B cell (primary cell): ENCODE results near the gene CDRT15. TPM values are rescaled to one million over a fixed set of nuclear protein-coding genes. Genes with fewer than 3 reads are reported as not detected.
"Not testable (repeated sequence)": the region's sequence is repeated elsewhere in the genome, so short reads cannot be mapped to it uniquely, and the experiment has no call there.

ENCODE experiments used
- ATAC-seq: fragments of 200-7000 bp; cut with Tn5 transposase; one replicate; pipeline ENCODE4 v1.10.0; 2021; ENCODE audit warnings: low read depth, mild to moderate bottlenecking, moderate number of reproducible peaks, moderate library complexity
- CTCF ChIA-PET: fragments of 350-600 bp; sonication (Branson Sonifier 250); formaldehyde crosslinking; loops from one replicate; lab custom pipeline; 2021; ENCODE audit warnings: antibody characterized with exemption, inconsistent platforms; lab: Charles Lee
- POLR2A ChIA-PET: fragments of 350-600 bp; sonication (Branson Sonifier 250); formaldehyde crosslinking; loops from one replicate; lab custom pipeline; 2021; ENCODE audit warnings: antibody characterized with exemption; lab: Charles Lee
- DNase-seq: peaks from one replicate; pipeline ENCODE4 v3.0.0; 2013
- H2AFZ ChIP-seq: 2 replicates; pipeline ENCODE4 v1.6.1; 2012; ENCODE audit warnings: mild to moderate bottlenecking, low read depth, low read length; ENCODE audit not compliant: insufficient read depth, poor library complexity, severe bottlenecking
- H3K27ac ChIP-seq, 2 donors: 1 replicate in 1 of 2; 2 replicates in 1 of 2; pipeline ENCODE4 v1.5.1; 2012 to 2013; ENCODE audit warnings: low read length in 2 of 2, mild to moderate bottlenecking in 2 of 2, moderate library complexity in 1 of 2
- H3K27me3 ChIP-seq, 4 experiments: fragments of 200-600 bp in 1 of 4; sonication (generic) in 1 of 4; replicated peaks in 1 of 4; 1 replicate in 2 of 4; 2 replicates in 2 of 4; pipeline versions ENCODE4 v1.6.1 to v1.7.0; 2013 to 2016; ENCODE audit warnings: low read length in 3 of 4, mild to moderate bottlenecking in 2 of 4, mixed read lengths in 1 of 4, moderate library complexity in 1 of 4; ENCODE audit not compliant: insufficient read depth in 4 of 4, control insufficient read depth in 3 of 4; ENCODE audit errors: control extremely low read depth in 1 of 4
- H3K36me3 ChIP-seq, 2 experiments: replicated peaks in 1 of 2; 1 replicate in 1 of 2; 2 replicates in 1 of 2; pipeline versions ENCODE4 v1.6.1 to v1.7.1; 2013; ENCODE audit warnings: low read length in 1 of 2; ENCODE audit not compliant: insufficient read depth in 2 of 2, control insufficient read depth in 1 of 2; ENCODE audit errors: control extremely low read depth in 1 of 2, extremely low read depth in 1 of 2
- H3K4me1 ChIP-seq, 2 donors: fragments of 200-600 bp in 1 of 2; sonication (generic) in 1 of 2; 1 replicate in 1 of 2; 2 replicates in 1 of 2; pipeline versions ENCODE4 v1.5.1 to v1.6.1; 2013 to 2017; ENCODE audit warnings: low read length in 2 of 2; ENCODE audit not compliant: control insufficient read depth in 2 of 2, insufficient read depth in 2 of 2
- H3K4me2 ChIP-seq: replicated peaks from 2 replicates; pipeline ENCODE3; 2012; ENCODE audit warnings: mild to moderate bottlenecking, low read depth, low read length; ENCODE audit not compliant: poor library complexity, severe bottlenecking
- H3K4me3 ChIP-seq, 5 experiments: fragments of 200-600 bp in 1 of 5; sonication (generic) in 1 of 5; 1 replicate in 3 of 5; 2 replicates in 2 of 5; pipeline versions ENCODE4 v1.5.1 to v1.7.0; 2011 to 2016; ENCODE audit warnings: low read length in 4 of 5, mild to moderate bottlenecking in 4 of 5, low read depth in 2 of 5, control low read depth in 1 of 5, moderate library complexity in 1 of 5; ENCODE audit not compliant: insufficient read depth in 1 of 5; ENCODE audit errors: control extremely low read depth in 1 of 5, extremely low read depth in 1 of 5
- H3K79me2 ChIP-seq: fragments of 200-600 bp; sonication (generic); one replicate; pipeline ENCODE4 v1.6.0; 2016; ENCODE audit warnings: low read length; ENCODE audit not compliant: control insufficient read depth, insufficient read depth
- H3K9ac ChIP-seq: fragments of 200-600 bp; sonication (generic); 2 replicates; pipeline ENCODE4 v1.6.1; 2017; ENCODE audit warnings: mild to moderate bottlenecking, low read length, moderate library complexity
- H3K9me3 ChIP-seq, 3 donors: one replicate each; pipeline versions ENCODE4 v1.6.1 to v1.7.1; 2013; ENCODE audit warnings: low read length in 2 of 3; ENCODE audit not compliant: control insufficient read depth in 2 of 3, insufficient read depth in 1 of 3; ENCODE audit errors: control extremely low read depth in 1 of 3
- H4K20me1 ChIP-seq: 2 replicates; pipeline ENCODE4 v1.6.0; 2012; ENCODE audit warnings: mild to moderate bottlenecking, low read length; ENCODE audit not compliant: insufficient read depth, control insufficient read depth, poor library complexity, severe bottlenecking
- H3K27ac Mint-ChIP-seq: one replicate; pipeline ENCODE4 v1.8.0; 2021; ENCODE audit warnings: mixed read lengths
- H3K27me3 Mint-ChIP-seq: one replicate; pipeline ENCODE4 v1.8.0; 2021; ENCODE audit warnings: mixed read lengths
- H3K4me1 Mint-ChIP-seq: one replicate; pipeline ENCODE4 v1.8.0; 2021; ENCODE audit warnings: mixed read lengths
- H3K4me3 Mint-ChIP-seq: one replicate; pipeline ENCODE4 v1.8.0; 2021; ENCODE audit warnings: mixed read lengths
- H3K9me3 Mint-ChIP-seq: one replicate; pipeline ENCODE4 v1.8.0; 2022; ENCODE audit warnings: mixed read lengths; ENCODE audit not compliant: insufficient read depth
- CTCF ChIP-seq: fragments of 200-600 bp; IDR thresholded peaks from one replicate; pipeline ENCODE4 v1.8.0; 2022; ENCODE audit warnings: antibody characterized with exemption, mild to moderate bottlenecking
- EZH2 ChIP-seq: IDR thresholded peaks from 2 replicates; pipeline ENCODE4 v1.6.1; 2012; ENCODE audit warnings: borderline replicate concordance, low read depth, mild to moderate bottlenecking, moderate library complexity, low read length; ENCODE audit not compliant: insufficient read depth, poor library complexity, severe bottlenecking
- WGBS: methylation state at CpG from one replicate; pipeline ENCODE4 v1.1.5; 2013; ENCODE audit warnings: missing lambda C conversion rate; ENCODE audit not compliant: insufficient coverage; 5-methylcytosine and 5-hydroxymethylcytosine counted together
- intact Hi-C: fragments of 100-400 bp; cut with micrococcal nuclease; formaldehyde crosslinking; loops from one replicate; pipeline ENCODE4 v1.10.0; 2022
- polyA plus RNA-seq: library from polyadenylated mRNA; depleted of rRNA; stranded (reverse); fragments of >200 nt; gene quantifications from 2 replicates; pipeline ENCODE4 v1.2.3, GENCODE V29; 2012
- total RNA-seq, 2 donors: library from RNA; stranded (reverse); fragments of 120-200 nt in 1 of 2; gene quantifications; 1 replicate in 1 of 2; 2 replicates in 1 of 2; pipeline versions ENCODE4 v1.2.3 to v1.2.4, GENCODE V29; 2013 to 2022

Gene CDRT15
- total and polyA plus RNA-seq, 2 donors (not counting 1 experiment from before 2014, with no cell fraction given), result not detected

- ATAC-seq (no peak), DNase-seq (no peak)
- H3K4me2 ChIP-seq, result no peak overlapping the region
- 100% methylated on average over 2 of the region's 3 CpGs for WGBS
- intact Hi-C loops, result no loop called here
- H2AFZ ChIP-seq, result no peak overlapping the region
- peaks cover 14% of the 10 kb centered on the region for H3K27me3 Mint-ChIP-seq
- no peak overlapping the region for H3K9ac ChIP-seq
- H3K27me3 ChIP-seq, result no peaks in the 10 kb centered on the region
- H3K4me3 ChIP-seq, result no peak overlapping the region
- H3K79me2 ChIP-seq, result no peaks in the 10 kb centered on the region
- ChIA-PET POLR2A (no interaction called here), CTCF (no interaction called here)
- H3K9me3 ChIP-seq, result no peaks in the 10 kb centered on the region
- no peaks in the 10 kb centered on the region for H3K4me1 ChIP-seq
- no peaks in the 10 kb centered on the region for H3K36me3 ChIP-seq
- H3K27ac Mint-ChIP-seq, result no peak overlapping the region
- no peaks in the 10 kb centered on the region for H4K20me1 ChIP-seq
- H3K9me3 Mint-ChIP-seq, result no peaks in the 10 kb centered on the region
- H3K4me3 Mint-ChIP-seq, result no peak overlapping the region
- no peak overlapping the region for H3K27ac ChIP-seq
- TF ChIP-seq EZH2 (no peak), CTCF (no peak)
- H3K4me1 Mint-ChIP-seq, result no peaks in the 10 kb centered on the region
These were observed 9.0 kb upstream of the CDRT15 start for GRCh38 chr17:14245629-14246028.

- H3K27me3 ChIP-seq, result no peaks in the 10 kb centered on the region
- CTCF ChIA-PET, result no interaction called here
- intact Hi-C loops, result no loop called here
- DNase-seq, result no peak
- no peak overlapping the region for H3K4me3 Mint-ChIP-seq
- H4K20me1 ChIP-seq, result no peaks in the 10 kb centered on the region
- H3K4me3 ChIP-seq, result no peak overlapping the region
- no peak overlapping the region for H3K4me2 ChIP-seq
- POLR2A ChIA-PET, result no interaction called here
- H3K9ac ChIP-seq, result no peak overlapping the region
- H3K36me3 ChIP-seq, result no peaks in the 10 kb centered on the region
- H3K4me1 ChIP-seq, result no peaks in the 10 kb centered on the region
- no peak for TF ChIP-seq CTCF
- no peak for TF ChIP-seq EZH2
- no peaks in the 10 kb centered on the region for H3K79me2 ChIP-seq
- no peaks in the 10 kb centered on the region for H3K9me3 Mint-ChIP-seq
- H3K27me3 Mint-ChIP-seq, result peaks cover 14% of the 10 kb centered on the region
- H3K9me3 ChIP-seq, result no peaks in the 10 kb centered on the region
- 100% methylated on average over 1 of the region's 1 CpG for WGBS
- no peak overlapping the region for H3K27ac Mint-ChIP-seq
- H2AFZ ChIP-seq, result no peak overlapping the region
- no peaks in the 10 kb centered on the region for H3K4me1 Mint-ChIP-seq
- no peak overlapping the region for H3K27ac ChIP-seq
- ATAC-seq, result no peak
These were observed 8.3 kb upstream of the CDRT15 start for GRCh38 chr17:14245002-14245401.

GRCh38 chr17:14239271-14239670 is 2.6 kb upstream of the CDRT15 start:
- H3K4me3 ChIP-seq, H3K27me3 Mint-ChIP-seq, H3K9ac ChIP-seq, H2AFZ ChIP-seq, H3K27ac ChIP-seq, H3K36me3 ChIP-seq, H3K79me2 ChIP-seq, CTCF ChIA-PET, ATAC-seq, H3K4me1 ChIP-seq, H3K27me3 ChIP-seq, POLR2A ChIA-PET, H3K4me1 Mint-ChIP-seq, H3K9me3 ChIP-seq, H3K4me3 Mint-ChIP-seq, H4K20me1 ChIP-seq, H3K27ac Mint-ChIP-seq, intact Hi-C loops, H3K4me2 ChIP-seq, H3K9me3 Mint-ChIP-seq, DNase-seq: not testable (repeated sequence)
- WGBS, result no CpG with 5 or more reads among the region's 5 CpGs
